IPS-18a (cell line): Measurements from ENCODE around the gene SELENOM.
"Not testable (repeated sequence)": the region's sequence is repeated elsewhere in the genome, so short reads cannot be mapped to it uniquely, and the experiment has no call there.

Source experiments
- H3K27ac ChIP-seq: one replicate; pipeline ENCODE4 v1.5.1; 2013; ENCODE audit warnings: low read length
- H3K27me3 ChIP-seq: one replicate; pipeline ENCODE4 v1.6.1; 2013; ENCODE audit warnings: mild to moderate bottlenecking, low read length; ENCODE audit not compliant: control insufficient read depth, insufficient read depth
- H3K36me3 ChIP-seq: one replicate; pipeline ENCODE4 v1.6.1; 2013; ENCODE audit warnings: low read depth, low read length; ENCODE audit not compliant: control insufficient read depth
- H3K4me1 ChIP-seq: one replicate; pipeline ENCODE4 v1.6.1; 2013; ENCODE audit warnings: low read depth, low read length; ENCODE audit not compliant: control insufficient read depth
- H3K4me3 ChIP-seq: one replicate; pipeline ENCODE4 v1.5.1; 2013; ENCODE audit warnings: low read length
- H3K9ac ChIP-seq: one replicate; pipeline ENCODE4 v1.6.1; 2013; ENCODE audit warnings: mild to moderate bottlenecking, low read length, moderate library complexity
- H3K9me3 ChIP-seq: one replicate; pipeline ENCODE4 v1.6.1; 2013; ENCODE audit warnings: low read depth, low read length; ENCODE audit not compliant: control insufficient read depth

The SELENOM gene

GRCh38 chr22:31103899-31104694 is 3.3 kb downstream of the SELENOM start:
- H3K9me3 ChIP-seq, result no peaks in the 10 kb centered on the region
- H3K36me3 ChIP-seq, result no peaks in the 10 kb centered on the region
- H3K4me3 ChIP-seq, result no peak overlapping the region
- peaks cover 34% of the 10 kb centered on the region for H3K27me3 ChIP-seq
- no peak overlapping the region for H3K9ac ChIP-seq
- H3K27ac ChIP-seq, result no peak overlapping the region
- peaks cover 11% of the 10 kb centered on the region for H3K4me1 ChIP-seq

GRCh38 chr22:31103111-31103510 is 4.3 kb downstream of the SELENOM start:
- H3K4me1 ChIP-seq, result peaks cover 15% of the 10 kb centered on the region
- H3K27me3 ChIP-seq, result peaks cover 34% of the 10 kb centered on the region
- no peak overlapping the region for H3K27ac ChIP-seq
- no peak overlapping the region for H3K9ac ChIP-seq
- H3K36me3 ChIP-seq, result no peaks in the 10 kb centered on the region
- H3K4me3 ChIP-seq, result no peak overlapping the region
- H3K9me3 ChIP-seq, result no peaks in the 10 kb centered on the region

GRCh38 chr22:31102441-31103081 is 4.8 kb downstream of the SELENOM start:
- H3K36me3 ChIP-seq, result no peaks in the 10 kb centered on the region
- no peaks in the 10 kb centered on the region for H3K9me3 ChIP-seq
- peaks cover 34% of the 10 kb centered on the region for H3K27me3 ChIP-seq
- H3K4me1 ChIP-seq, result peaks cover 17% of the 10 kb centered on the region
- no peak overlapping the region for H3K27ac ChIP-seq
- H3K4me3 ChIP-seq, result no peak overlapping the region
- H3K9ac ChIP-seq, result no peak overlapping the region

GRCh38 chr22:31100762-31101525 is 6.4 kb downstream of the SELENOM start:
- Histone ChIP-seq H3K36me3 (no peaks in the 10 kb centered on the region), H3K9ac (no peak overlapping the region), H3K9me3 (no peaks in the 10 kb centered on the region), H3K4me3 (no peak overlapping the region), H3K4me1 (peaks cover 12% of the 10 kb centered on the region), H3K27me3 (peaks cover 20% of the 10 kb centered on the region), H3K27ac (no peak overlapping the region)

GRCh38 chr22:31099841-31100761 is 7.3 kb downstream of the SELENOM start:
- no peaks in the 10 kb centered on the region for H3K36me3 ChIP-seq
- H3K27ac ChIP-seq, result no peak overlapping the region
- H3K9ac ChIP-seq, result no peak overlapping the region

GRCh38 chr22:31099386-31099785 is 8.0 kb downstream of the SELENOM start:
- H3K4me3 ChIP-seq, result no peak overlapping the region
- no peaks in the 10 kb centered on the region for H3K9me3 ChIP-seq
- peaks cover 6% of the 10 kb centered on the region for H3K4me1 ChIP-seq
- no peak overlapping the region for H3K27ac ChIP-seq
- H3K27me3 ChIP-seq, result peaks cover 9% of the 10 kb centered on the region
- no peak overlapping the region for H3K9ac ChIP-seq
- no peaks in the 10 kb centered on the region for H3K36me3 ChIP-seq

More at GRCh38 chr22:31099841-31100761, 7.3 kb downstream of the SELENOM start:
- no peaks in the 10 kb centered on the region for H3K9me3 ChIP-seq
- H3K27me3 ChIP-seq, result peaks cover 11% of the 10 kb centered on the region
- H3K4me3 ChIP-seq, result no peak overlapping the region
- H3K4me1 ChIP-seq, result peaks cover 7% of the 10 kb centered on the region

GRCh38 chr22:31098632-31099110 is 8.7 kb downstream of the SELENOM start:
- no peaks in the 10 kb centered on the region for H3K9me3 ChIP-seq
- H3K27ac ChIP-seq, result no peak overlapping the region
- H3K4me1 ChIP-seq, result peaks cover 6% of the 10 kb centered on the region
- peak overlapping the region; percentile 50 for H3K4me3 ChIP-seq
- H3K36me3 ChIP-seq, result no peaks in the 10 kb centered on the region
- peaks cover 2% of the 10 kb centered on the region for H3K27me3 ChIP-seq
- H3K9ac ChIP-seq, result no peak overlapping the region

- Histone ChIP-seq H3K4me3 (peak overlapping the region; percentile 50), H3K36me3 (no peaks in the 10 kb centered on the region), H3K9ac (no peak overlapping the region), H3K9me3 (no peaks in the 10 kb centered on the region), H3K4me1 (peaks cover 6% of the 10 kb centered on the region), H3K27me3 (no peaks in the 10 kb centered on the region), H3K27ac (no peak overlapping the region)
Observed at GRCh38 chr22:31097941-31098631, 9.3 kb downstream of the SELENOM start.

- not testable (repeated sequence) for H3K4me1 ChIP-seq, H3K27ac ChIP-seq, H3K9me3 ChIP-seq, H3K36me3 ChIP-seq, H3K9ac ChIP-seq, H3K27me3 ChIP-seq, H3K4me3 ChIP-seq
Observed at GRCh38 chr22:31097539-31097938, 9.8 kb downstream of the SELENOM start.

GRCh38 chr22:31096657-31097279 is 10.6 kb downstream of the SELENOM start:
- H3K4me1 ChIP-seq, result peaks cover 6% of the 10 kb centered on the region
- no peak overlapping the region for H3K9ac ChIP-seq
- no peak overlapping the region for H3K4me3 ChIP-seq
- no peak overlapping the region for H3K27ac ChIP-seq
- no peaks in the 10 kb centered on the region for H3K36me3 ChIP-seq
- H3K9me3 ChIP-seq, result no peaks in the 10 kb centered on the region
- H3K27me3 ChIP-seq, result no peaks in the 10 kb centered on the region
